Measurements from ENCODE around the gene UXS1. TPM values are rescaled to one million over a fixed set of nuclear protein-coding genes. Genes with fewer than 3 reads are reported as not detected.

The UXS1 gene
- total and polyA plus RNA-seq, 2 donors (not counting 3 experiments of a cell fraction or from before 2014, with no cell fraction given) = 34.2 to 43.2 TPM

- Histone ChIP-seq H3K36me3 (ENCODE audit: control insufficient read depth in 2 of 2, extremely low read depth in 1 of 2, insufficient read depth in 2 of 2, low read length in 2 of 2) (no peaks in the 10 kb centered on the region), H4K20me1 (replicated peaks; ENCODE audit: control insufficient read depth, extremely low read depth, insufficient read depth, low read length) (no peaks in the 10 kb centered on the region), H2AFZ (ENCODE audit: low read depth, low read length) (peak overlapping the region; percentile 75), H3K27ac (ENCODE audit: insufficient read depth, low read depth, low read length) (peak overlapping the region; percentile 13), H3K4me2 (ENCODE audit: insufficient read depth, low read length) (peak overlapping the region; percentile 88), H3K79me2 (ENCODE audit: control insufficient read depth, insufficient read depth, low read length) (peaks cover 24% of the 10 kb centered on the region), H3K4me3 (replicated peaks in 1 of 3; ENCODE audit: insufficient read depth in 1 of 3, low read depth in 1 of 3, low read length in 3 of 3) (peak overlapping the region; percentile 70 to 87 (median 84)), H3K9me1 (replicated peaks; ENCODE audit: control insufficient read depth, extremely low read depth, insufficient read depth, low read length) (no peaks in the 10 kb centered on the region), H3K27me3 (ENCODE audit: control insufficient read depth in 2 of 2, insufficient read depth in 2 of 2, low read length in 2 of 2) (peaks cover 0 to 3% of the 10 kb centered on the region in 2 experiments), H3K9me3 (replicated peaks; ENCODE audit: control insufficient read depth, insufficient read depth, low read length) (no peaks in the 10 kb centered on the region), H3K4me1 (ENCODE audit: control insufficient read depth, extremely low read depth, insufficient read depth, low read length) (peaks cover 12% of the 10 kb centered on the region), H3K9ac (replicated peaks; ENCODE audit: extremely low read depth, insufficient read depth, low read length) (peak overlapping the region; percentile 43)
- intact Hi-C loops (cut with micrococcal nuclease) = loop anchor here (5.0 to 10.0 kb wide), 3 partner anchors 389 to 868 kb away; partner anchors contain the start of genes FHL2 and TGFBRAP1
- DNase-seq (ENCODE audit: low read depth, low spot score) = peak; percentile 68
- TF ChIP-seq EZH2 (IDR thresholded peaks at IDR 0.05; ENCODE audit: borderline replicate concordance, low read depth, low read length, severe bottlenecking) (no peak), FOS (IDR thresholded peaks at IDR 0.05; ENCODE audit: borderline replicate concordance, insufficient read depth, low read length) (peak; percentile 55), JUN (IDR thresholded peaks at IDR 0.05; ENCODE audit: borderline replicate concordance, insufficient read depth, insufficient read length, low read depth) (peak; percentile 62)
- dilution Hi-C loops (cut with MboI; ENCODE audit: extremely low pct_ligation_motif_present, low sequenced_read_pairs) = no loop called here
- CTCF ChIA-PET = interaction anchor here (0.8 to 1.4 kb wide), 8 partner anchors 11 to 100 kb away, joined by 3 to 5 read pairs (median 4); no protein-coding TSS in a partner anchor
- POLR2A ChIA-PET = no interaction called here
- FAIRE-seq = peak; percentile 67
- TSS peak; percentile 10 for BruUV-seq (replicated peaks)
Measured at GRCh38 chr2:106192752-106193689, 1.1 kb downstream of the UXS1 start.

- Histone ChIP-seq H3K27ac (ENCODE audit: insufficient read depth, low read depth, low read length) (no peak overlapping the region), H3K9me1 (replicated peaks; ENCODE audit: control insufficient read depth, extremely low read depth, insufficient read depth, low read length) (no peaks in the 10 kb centered on the region), H2AFZ (ENCODE audit: low read depth, low read length) (no peak overlapping the region), H3K4me3 (replicated peaks in 1 of 3; ENCODE audit: insufficient read depth in 1 of 3, low read depth in 1 of 3, low read length in 3 of 3) (no peak overlapping the region), H3K27me3 (ENCODE audit: control insufficient read depth in 2 of 2, insufficient read depth in 2 of 2, low read length in 2 of 2) (no peaks in the 10 kb centered on the region), H3K4me1 (ENCODE audit: control insufficient read depth, extremely low read depth, insufficient read depth, low read length) (peaks cover 12% of the 10 kb centered on the region), H3K4me2 (ENCODE audit: insufficient read depth, low read length) (no peak overlapping the region), H3K9me3 (replicated peaks; ENCODE audit: control insufficient read depth, insufficient read depth, low read length) (no peaks in the 10 kb centered on the region), H4K20me1 (replicated peaks; ENCODE audit: control insufficient read depth, extremely low read depth, insufficient read depth, low read length) (no peaks in the 10 kb centered on the region), H3K79me2 (ENCODE audit: control insufficient read depth, insufficient read depth, low read length) (peaks cover 28% of the 10 kb centered on the region), H3K36me3 (ENCODE audit: control insufficient read depth in 2 of 2, extremely low read depth in 1 of 2, insufficient read depth in 2 of 2, low read length in 2 of 2) (no peaks in the 10 kb centered on the region), H3K9ac (replicated peaks; ENCODE audit: extremely low read depth, insufficient read depth, low read length) (no peak overlapping the region)
- dilution Hi-C loops (cut with MboI; ENCODE audit: extremely low pct_ligation_motif_present, low sequenced_read_pairs) = no loop called here
- ChIA-PET POLR2A (no interaction called here), CTCF (no interaction called here)
- no TSS peak for BruUV-seq (replicated peaks)
- no peak for DNase-seq (ENCODE audit: low read depth, low spot score)
- FAIRE-seq = no peak
- TF ChIP-seq CTCF (IDR thresholded peaks at IDR 0.05; ENCODE audit: extremely low read depth in 1 of 2, insufficient read depth in 1 of 2, low read depth in 1 of 2, low read length in 2 of 2) = no peak
- TF ChIP-seq MYC (IDR thresholded peaks at IDR 0.05; ENCODE audit: low read depth, low read length) = no peak
- TF ChIP-seq POLR2A (IDR thresholded peaks at IDR 0.05; ENCODE audit: low read depth, low read length) = no peak
- TF ChIP-seq EZH2 (IDR thresholded peaks at IDR 0.05; ENCODE audit: borderline replicate concordance, low read depth, low read length, severe bottlenecking) = no peak
- TF ChIP-seq MAX (IDR thresholded peaks at IDR 0.05; ENCODE audit: insufficient read depth, insufficient read length) = no peak
- TF ChIP-seq GATA2 (IDR thresholded peaks at IDR 0.05; ENCODE audit: insufficient read depth, insufficient read length, low read depth, low read length) = no peak
- no peak for TF ChIP-seq FOS (IDR thresholded peaks at IDR 0.05; ENCODE audit: borderline replicate concordance, insufficient read depth, low read length)
- no peak for TF ChIP-seq JUN (IDR thresholded peaks at IDR 0.05; ENCODE audit: borderline replicate concordance, insufficient read depth, insufficient read length, low read depth)
- TF ChIP-seq POLR2AphosphoS5 (IDR thresholded peaks at IDR 0.05; ENCODE audit: insufficient read depth, low read depth, low read length) = no peak
- intact Hi-C loops (cut with micrococcal nuclease) = loop anchor here (5.0 to 10.0 kb wide), 3 partner anchors 391 to 867 kb away; partner anchors contain the start of genes FHL2 and TGFBRAP1
Measured at GRCh38 chr2:106191511-106192016, 2.5 kb downstream of the UXS1 start.
